Skin of body (tissue), 2 donors: ENCODE results near the gene GGA1. TPM values are rescaled to one million over a fixed set of nuclear protein-coding genes. Genes with fewer than 3 reads are reported as not detected.
A peak's percentile ranks its signal among the peaks of the same experiment; 100 is the strongest.
"Not testable (repeated sequence)": the region's sequence is repeated elsewhere in the genome, so short reads cannot be mapped to it uniquely, and the experiment has no call there.

ENCODE experiments used
- DNase-seq: peaks from one replicate; lab custom pipeline; 2025; lab: John Stamatoyannopoulos, UW
- total RNA-seq: library from RNA; depleted of rRNA; stranded (reverse); fragments of >200 nt; gene quantifications from one replicate; pipeline ENCODE4 v1.2.3, GENCODE V29; 2014

Gene GGA1
- total RNA-seq, 1 donor from 2014 or later: 29.9 TPM

- peak; percentile 41 for DNase-seq
These were observed 34.7 kb downstream of the GGA1 start for GRCh38 chr22:37643225-37643847.

- DNase-seq: no peak
These were observed 38.7 kb downstream of the GGA1 start for GRCh38 chr22:37647317-37647716.

DNA sequence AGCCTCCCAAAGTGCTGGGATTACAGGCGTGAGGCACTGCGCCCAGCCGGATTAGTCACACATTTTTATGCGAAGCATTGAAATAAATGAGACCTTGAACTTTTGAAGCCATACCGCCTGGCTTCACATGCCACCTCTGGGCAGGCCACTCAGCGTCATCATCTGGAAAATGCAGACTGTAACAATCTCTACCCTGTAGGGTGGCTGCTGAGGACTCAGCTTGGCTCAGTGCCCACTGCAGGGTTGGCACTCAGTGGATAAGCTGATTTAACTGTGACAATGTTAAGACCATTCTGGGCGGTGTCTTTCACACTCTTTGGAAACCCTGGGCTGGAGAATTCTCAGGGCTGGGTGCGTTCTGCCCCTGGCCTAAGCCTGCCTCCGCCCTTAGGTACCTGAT, 39.3 kb downstream of the GGA1 start:
- no peak for DNase-seq

DNA sequence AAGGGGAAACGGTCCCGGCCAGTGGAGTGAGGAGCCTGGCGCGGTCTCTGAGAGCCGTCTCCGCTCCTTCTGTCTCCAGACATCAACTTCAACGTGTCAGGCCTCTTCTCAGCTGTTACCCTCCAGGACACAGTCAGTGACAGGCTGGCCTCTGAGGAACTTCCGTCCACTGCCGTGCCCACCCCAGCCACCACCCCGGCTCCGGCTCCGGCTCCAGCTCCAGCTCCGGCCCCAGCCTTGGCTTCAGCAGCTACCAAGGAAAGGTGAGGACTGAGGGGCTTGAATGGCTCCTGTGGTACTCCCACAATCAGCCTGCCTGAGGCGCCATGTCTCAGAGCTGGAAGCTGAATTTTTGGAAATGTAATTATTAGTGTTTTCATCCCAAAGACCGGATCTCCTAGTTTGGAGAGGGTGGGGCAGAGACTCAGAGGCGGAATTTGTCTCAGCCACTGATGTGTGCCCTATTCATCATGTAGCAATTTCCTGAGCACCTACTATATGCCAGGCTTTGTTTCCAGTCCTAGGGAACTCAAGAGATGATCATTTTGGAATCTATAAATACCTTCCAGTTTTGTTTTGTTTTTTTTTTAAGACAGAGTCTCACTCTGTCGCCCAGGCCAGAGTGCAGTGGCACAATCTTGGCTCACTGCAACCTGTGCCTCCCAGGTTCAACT, 42.0 kb downstream of the GGA1 start:
- no peak for DNase-seq

DNA sequence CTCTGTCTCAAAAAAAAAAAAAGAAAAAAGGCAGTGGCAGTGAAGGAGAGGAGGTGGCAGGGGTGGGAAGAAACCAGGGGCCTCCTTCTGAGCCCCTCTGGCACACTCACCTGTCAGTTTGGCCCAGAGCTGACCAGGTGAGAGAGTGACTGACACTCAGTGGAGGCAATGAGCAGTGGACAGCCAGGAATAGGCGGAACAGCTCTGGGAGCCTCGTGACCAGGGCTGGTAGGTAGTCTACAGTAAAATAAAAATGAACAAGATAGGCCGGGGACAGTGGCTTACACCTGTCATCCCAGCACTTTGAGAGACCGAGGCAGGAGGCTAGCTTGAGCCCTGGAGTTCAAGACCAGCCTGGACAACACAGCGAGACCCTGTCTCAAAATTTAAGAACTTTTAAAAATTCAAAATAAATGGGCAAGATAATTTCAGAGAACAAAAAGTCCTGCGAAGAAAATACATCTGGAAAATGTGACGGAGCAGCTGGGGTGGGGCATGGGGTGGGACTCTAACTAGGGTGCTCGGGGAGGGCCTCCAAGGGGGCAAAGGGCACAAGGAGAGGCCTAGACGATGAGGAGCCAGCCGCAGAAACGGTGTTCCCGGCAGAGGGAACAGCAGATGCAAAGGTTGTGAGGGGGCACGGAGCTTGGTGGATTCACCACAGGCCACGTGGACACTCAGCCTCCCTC, 46.1 kb downstream of the GGA1 start:
- no peak for DNase-seq

- DNase-seq: no peak
These were observed 46.6 kb downstream of the GGA1 start for GRCh38 chr22:37655252-37655563.

- not testable (repeated sequence) for DNase-seq
These were observed 47.9 kb downstream of the GGA1 start for GRCh38 chr22:37656583-37656982.

DNA sequence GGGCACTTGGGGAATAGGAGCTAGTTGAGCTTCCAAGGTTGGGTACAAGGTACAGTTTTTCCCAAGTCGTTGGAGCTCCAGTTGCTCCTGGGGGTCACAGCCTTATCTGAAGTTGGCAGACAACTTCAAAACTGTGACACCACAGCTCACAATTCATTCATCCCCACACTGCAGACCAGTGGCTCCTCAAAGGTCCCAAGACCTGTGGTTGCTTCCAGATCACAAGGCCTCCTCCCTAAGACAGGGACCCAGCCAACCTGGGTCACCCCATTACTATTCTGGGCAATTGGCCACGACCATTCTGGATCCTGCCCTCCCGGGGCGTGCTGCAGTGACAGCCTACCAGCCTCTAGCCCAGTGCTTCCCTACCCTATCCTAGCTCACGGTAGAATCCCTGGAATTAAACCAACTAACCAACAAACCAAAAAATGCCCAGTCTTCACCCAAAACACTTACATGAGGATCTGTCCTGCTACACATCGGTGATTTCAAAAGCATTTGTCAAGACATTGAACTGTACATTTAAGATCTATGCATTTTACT, 49.0 kb downstream of the GGA1 start:
- DNase-seq: no peak

DNA sequence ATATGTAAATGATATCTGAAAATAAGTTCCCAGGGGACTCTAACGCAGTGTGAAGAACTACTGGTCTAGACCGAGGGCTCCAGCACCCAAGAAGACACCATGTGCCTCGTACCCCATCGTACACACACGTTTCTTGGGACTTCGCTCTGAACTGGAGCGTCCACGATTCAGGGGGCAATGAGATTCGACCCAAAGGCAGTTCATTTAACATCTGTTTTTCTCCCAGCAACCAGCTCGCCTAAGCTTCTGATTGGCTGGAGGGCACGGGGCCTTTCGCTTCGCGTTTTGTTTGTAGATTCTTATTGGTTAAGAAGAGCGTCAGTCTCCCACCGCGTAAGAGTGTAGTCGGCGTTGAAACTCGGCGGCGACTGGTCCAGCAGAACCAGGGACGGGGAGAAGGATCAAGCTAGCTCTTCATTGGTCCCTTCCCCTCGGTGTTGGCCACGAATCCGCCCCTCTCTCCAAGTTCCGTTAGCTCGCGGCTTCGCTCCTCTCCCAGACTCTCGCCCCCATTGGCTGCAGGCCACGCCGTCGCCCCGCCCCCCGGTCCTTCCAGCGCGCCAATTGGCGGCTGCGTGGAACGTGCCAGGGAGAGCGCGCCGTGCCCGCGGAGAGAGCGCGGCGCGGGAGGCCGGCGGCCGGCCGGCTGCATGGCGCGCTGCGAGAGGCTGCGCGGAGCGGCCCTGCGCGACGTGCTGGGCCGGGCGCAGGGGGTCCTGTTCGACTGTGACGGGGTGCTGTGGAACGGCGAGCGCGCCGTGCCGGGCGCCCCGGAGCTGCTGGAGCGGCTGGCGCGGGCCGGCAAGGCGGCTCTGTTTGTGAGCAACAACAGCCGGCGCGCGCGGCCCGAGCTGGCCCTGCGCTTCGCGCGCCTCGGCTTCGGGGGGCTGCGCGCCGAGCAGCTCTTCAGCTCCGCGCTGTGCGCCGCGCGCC, 49.8 kb downstream of the GGA1 start, which contains the start of gene PDXP:
Gene PDXP (plus strand): TSS at position 591 of the 933 bp plus-strand sequence. CDS start 60 bp downstream, at position 651.
- DNase-seq: peak; percentile 100

DNA sequence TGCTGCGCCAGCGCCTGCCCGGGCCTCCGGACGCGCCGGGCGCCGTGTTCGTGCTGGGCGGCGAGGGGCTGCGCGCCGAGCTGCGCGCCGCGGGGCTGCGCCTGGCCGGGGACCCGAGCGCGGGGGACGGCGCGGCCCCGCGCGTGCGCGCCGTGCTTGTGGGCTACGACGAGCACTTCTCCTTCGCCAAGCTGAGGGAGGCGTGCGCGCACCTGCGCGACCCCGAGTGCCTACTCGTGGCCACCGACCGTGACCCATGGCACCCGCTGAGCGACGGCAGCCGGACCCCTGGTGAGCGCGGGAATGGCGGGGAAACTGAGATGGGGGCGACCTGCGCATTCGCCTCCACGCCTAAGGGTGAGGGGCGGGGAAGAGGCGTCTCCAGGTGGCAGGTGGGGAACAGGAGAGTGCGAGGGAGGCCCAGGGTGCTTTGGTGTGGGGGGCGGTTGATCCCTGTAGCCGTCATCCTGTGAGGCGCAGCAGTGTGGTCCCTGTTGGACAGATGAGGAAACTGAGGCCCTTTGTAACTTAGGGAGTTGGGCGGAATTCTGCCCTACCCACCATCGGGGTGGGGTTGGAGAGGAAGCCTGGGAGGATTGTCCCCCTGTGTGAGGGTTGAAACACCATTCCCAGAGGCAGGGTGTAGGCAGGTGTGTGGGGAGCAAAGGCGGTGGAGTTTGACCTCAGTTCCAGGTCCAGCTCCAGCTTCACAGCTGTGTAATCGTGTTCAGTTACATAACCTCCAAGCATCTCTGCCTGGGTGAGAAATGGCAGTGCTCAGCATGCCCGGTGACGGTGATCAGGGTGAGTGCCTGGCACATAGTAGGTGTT, 50.6 kb downstream of the GGA1 start:
- no peak for DNase-seq

DNA sequence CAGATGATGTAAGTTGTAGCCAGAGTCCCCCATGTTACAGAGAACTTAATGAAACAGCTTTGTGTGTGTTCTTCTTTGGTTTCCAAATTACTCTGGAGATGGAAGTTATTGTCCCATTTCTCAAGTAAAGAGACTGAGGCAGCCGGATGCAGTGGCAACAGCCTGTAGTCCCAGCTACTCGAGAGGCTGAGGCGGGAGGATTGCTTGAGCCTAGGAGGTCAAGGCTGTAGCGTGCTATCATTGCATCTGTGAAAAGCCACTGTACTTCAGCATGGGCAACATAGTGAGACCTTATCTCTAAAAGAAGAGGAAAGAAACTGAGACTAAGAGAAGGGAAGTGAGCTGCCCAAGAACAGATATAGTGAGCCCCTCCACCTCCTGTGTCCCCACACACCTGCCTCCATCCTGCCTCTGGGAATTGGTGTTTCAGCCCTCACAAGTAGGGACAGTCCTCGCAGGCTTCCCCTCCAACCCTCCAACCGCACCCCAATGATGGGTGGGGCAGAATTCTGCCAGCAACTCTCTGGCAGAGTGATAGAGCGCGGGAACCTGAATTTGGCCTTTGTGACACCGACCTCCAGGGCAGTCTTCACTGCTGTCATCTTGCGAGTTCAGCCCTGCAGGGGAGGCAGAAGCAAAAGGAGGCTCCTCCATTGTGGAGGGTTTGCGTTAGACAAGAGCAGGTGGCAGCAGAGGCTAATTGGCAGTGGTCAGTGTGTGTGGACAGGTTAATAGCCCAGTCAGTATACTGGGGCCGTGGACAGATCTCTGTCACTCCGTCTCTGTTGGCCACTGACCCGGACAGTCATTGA, 51.5 kb downstream of the GGA1 start:
- no peak for DNase-seq

DNA sequence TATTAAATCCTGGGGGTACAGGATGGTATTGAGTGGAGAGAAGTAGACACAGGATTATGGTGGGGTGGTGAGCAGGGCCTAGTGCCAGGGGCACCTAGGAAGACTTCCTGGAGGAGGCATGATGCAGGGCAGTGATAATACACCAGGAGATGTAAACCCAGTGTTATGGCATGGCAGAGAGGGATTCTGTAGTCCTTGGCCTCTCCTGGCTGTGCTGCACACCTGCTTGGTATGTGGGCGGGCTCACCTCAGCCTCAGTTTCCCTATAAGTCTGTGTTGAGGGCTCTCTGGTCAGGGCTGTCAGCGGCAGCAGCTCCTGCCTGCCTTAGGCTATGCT, 52.0 kb downstream of the GGA1 start:
- no peak for DNase-seq

DNA sequence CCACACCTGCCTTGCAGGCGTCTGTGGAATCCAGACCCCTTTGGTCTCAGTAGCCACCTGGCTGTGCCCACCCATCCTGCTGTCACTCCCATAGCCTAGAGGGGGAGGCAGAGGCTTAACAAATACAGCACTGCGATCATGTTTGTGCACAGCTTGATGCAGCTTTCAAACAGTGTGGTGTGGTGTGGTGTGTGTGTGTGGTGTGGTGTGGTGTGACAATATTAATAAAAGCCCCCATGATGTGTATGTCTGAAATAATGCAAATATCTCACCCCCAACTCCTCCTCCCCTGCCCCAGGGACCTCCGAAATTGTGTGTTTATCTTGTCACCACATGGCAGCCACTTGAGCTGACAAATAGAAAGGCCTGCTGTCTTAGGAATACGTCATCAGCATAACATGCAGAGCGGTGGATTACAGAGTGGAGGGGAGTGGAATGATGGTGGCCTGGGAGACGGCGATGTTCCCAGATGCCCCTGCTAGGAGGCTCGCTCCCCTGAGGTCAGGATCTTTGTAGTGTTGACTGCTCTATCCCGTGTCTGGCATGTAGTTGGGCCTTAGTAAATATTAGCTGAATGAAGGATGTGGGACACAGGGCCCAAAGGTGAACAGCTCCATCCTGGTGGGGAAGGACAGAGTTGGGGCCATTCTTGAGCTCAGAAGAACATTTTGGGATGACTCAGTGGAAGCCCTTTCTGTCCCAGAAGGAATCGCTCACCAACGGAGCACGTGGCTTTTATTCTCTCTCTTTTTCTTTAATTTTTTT, 52.7 kb downstream of the GGA1 start:
- peak; percentile 90 for DNase-seq

DNA sequence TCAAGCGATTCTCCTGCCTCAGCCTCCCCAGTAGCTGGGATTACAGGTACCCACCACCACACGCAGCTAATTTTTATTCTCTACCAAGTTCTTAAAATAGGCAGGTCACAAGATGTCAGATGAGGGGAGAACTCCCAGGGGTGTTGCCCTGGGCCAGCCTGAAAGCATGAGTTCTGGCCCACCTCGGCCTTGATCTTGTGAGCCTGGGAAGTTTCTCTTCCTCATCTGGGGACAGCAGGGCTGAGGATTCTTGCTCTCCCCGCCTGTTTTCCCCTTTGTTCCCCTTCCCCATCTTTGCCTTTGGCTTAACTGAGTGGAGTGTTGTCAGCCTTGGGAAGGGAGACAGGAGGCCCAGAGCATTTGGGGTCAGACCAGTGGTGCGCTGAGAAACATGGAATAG, 53.4 kb downstream of the GGA1 start:
- no peak for DNase-seq

- DNase-seq: no peak
These were observed 55.0 kb downstream of the GGA1 start for GRCh38 chr22:37663521-37664140.

- no peak for DNase-seq
These were observed 55.8 kb downstream of the GGA1 start for GRCh38 chr22:37664249-37665101.

GRCh38 chr22:37665487-37665886, 56.9 kb downstream of the GGA1 start:
- DNase-seq: no peak

DNA sequence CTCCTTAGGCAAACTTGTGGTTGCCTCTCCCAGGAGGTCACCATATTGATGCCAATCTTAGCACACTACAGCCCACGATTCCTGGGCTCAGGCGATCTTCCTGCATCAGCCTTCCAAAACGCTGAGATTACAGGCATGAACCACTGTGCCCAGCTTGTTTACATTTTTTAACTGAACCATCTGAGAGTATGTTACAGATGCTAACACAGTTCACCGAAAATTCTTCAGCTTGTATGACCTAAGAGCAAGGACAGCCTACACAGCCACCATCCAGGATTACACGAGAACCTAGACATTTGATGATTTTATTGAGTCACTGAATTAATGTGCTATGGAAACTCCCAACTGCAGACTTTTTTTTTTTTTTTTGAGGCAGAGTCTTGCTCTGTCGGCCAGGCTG, 61.0 kb downstream of the GGA1 start:
- no peak for DNase-seq
